Glomerular endothelial cell (primary cell): ENCODE measurements around the gene MARK2. TPM values are rescaled to one million over a fixed set of nuclear protein-coding genes. Genes with fewer than 3 reads are reported as not detected.

Source experiments
- DNase-seq: peaks from one replicate; pipeline ENCODE4 v3.0.0-alpha.2; 2011; ENCODE audit warnings: low read depth, low spot score; ENCODE audit errors: extremely low read depth
- total RNA-seq: library from RNA; depleted of rRNA; stranded (reverse); fragments of >200 nt; gene quantifications from 2 replicates; pipeline ENCODE4 v1.2.3, GENCODE V29; 2015

Gene MARK2
- total RNA-seq, 1 donor from 2014 or later, result 34.9 TPM

- no peak for DNase-seq
These were observed 68.2 kb downstream of the MARK2 start for GRCh38 chr11:63907063-63907462.

GRCh38 chr11:63907808-63908530, 69.1 kb downstream of the MARK2 start:
- no peak for DNase-seq

DNA sequence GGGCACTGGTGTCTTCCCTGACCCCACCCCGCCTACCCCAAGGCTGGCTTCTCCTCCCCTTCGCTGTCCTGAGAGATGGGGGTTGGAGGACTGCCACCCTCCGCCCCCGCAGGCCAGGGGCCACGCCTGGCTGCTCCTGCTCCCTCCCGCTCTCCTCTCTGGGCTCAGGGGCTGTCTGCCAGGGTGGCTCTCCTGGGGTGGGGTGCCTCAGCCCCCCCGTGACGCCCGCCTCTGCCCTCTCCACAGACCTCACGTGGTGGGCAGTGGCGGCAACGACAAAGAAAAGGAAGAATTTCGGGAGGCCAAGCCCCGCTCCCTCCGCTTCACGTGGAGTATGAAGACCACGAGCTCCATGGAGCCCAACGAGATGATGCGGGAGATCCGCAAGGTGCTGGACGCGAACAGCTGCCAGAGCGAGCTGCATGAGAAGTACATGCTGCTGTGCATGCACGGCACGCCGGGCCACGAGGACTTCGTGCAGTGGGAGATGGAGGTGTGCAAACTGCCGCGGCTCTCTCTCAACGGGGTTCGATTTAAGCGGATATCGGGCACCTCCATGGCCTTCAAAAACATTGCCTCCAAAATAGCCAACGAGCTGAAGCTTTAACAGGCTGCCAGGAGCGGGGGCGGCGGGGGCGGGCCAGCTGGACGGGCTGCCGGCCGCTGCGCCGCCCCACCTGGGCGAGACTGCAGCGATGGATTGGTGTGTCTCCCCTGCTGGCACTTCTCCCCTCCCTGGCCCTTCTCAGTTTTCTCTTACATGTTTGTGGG, 69.9 kb downstream of the MARK2 start:
- no peak for DNase-seq

DNA sequence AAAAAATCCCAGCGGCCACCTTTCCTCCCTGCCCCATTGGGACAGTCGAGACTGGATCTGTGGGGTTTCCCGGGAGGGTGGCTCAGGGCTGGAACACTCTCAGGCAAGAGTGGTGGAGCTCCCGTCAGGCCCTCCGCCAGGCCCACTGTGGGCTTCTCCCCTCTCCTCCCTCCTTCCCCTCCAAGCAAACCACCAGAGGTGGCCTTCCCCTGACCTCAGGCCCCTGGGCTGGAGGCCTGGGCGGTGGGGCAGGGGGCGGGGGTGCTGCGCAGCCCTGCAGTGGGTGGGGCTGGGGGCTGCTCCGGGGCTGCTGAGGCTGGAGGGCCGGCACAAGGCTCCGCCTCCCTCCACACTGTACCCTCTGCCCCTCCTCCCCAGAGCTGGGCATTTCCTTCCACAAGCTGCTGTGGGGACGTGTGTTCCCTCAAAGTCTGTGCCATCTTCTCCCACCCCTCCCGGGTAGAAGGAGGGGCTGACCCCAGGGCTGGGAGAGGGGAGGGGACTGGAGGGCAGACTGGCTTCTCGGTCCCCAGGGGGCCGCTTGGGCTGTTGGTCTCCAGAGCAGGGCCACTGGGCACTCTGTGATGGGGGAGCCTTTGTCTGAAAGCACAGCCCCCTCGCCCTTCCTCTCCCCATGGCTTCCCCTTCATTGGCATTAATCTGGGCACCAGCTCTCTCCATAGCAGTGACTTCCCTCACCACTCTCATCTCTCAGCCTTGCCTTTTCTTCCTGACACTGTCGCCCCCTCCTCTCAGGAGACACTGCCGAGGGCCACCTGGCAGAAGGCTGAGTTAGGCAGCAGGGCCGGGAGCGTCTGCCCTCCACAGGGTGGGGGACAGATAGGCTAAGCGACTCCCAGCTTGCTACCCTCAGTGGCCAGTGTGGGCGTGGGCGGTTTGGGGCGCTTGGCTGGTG, 70.9 kb downstream of the MARK2 start:
- no peak for DNase-seq

DNA sequence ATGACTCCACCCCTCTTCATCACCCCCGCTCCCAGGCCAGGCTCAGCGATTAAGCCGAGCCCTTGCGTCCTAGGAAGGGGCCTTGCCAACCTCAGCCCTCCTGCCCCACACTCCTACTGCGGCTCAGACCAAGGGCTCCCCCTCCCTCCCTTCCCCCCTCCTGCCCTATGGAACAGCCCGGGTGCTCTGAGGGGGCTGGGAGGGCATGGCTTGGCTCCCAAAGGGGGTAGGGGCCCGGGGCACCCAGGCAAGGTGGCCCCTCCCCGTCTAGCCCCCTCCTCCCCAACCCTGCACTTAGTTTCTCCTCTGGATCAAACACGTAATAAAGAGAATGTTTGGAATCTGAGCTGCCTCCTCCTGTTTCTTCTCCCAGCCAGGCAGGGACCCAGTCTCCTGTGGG, 71.8 kb downstream of the MARK2 start:
- no peak for DNase-seq

DNA sequence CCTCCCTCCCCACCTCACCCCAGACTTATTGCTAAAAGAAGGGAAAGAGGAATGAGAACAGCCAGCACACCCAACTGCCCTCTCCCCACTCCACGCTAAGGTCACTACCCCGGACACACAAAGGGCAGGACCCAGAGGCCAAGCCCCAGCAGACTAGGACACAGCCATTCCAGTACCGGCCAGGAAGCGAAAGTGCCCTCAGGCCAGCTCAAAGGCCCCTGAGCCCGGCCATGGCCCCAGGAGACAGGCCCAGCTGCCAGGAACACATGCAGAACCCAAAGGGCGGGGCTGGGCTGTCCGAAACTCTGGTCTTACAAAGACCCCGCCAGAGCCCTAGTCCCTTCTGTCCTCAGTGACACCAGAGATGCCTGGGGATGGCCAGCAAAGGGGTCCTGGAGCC, 72.5 kb downstream of the MARK2 start:
- no peak for DNase-seq

DNA sequence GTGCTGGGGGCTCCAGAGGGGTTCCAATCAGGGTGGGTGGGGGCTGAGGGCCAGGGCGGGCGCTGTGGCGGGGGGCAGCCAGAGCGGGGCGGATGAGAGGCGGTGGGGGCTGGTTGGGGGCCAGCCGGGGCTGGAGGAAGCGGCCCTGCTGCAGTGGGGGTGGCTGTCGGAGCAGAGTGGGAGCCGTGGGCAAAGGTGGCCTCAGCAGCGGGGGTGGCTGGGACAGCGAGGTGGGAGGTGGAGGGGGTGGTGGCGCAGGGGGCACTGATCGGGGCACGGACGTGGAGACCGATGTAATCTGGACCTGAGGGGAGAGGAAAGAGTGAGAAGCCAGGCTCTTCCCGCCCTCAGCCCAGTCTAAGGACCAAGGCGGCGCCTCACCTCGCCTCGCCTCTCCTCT, 73.0 kb downstream of the MARK2 start:
- DNase-seq, result no peak

DNA sequence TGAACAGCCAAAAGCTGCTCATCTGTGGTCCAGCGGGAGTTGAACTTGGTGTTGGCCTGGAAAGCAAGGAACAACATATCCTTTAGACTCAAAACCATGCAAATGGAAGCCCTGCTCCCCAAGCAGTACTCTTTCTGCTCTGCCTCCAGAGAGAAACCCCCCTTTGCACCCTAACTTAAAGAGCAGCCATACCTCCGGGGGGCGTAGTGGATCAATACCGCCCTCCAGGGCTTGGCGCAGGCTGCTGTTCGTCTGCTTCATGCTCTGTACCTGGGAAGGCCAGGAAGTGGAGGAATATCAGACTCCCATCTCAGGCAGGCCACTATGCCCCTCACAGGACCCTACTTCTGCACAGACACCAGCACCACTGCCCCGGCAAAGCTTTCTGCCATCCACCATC, 73.8 kb downstream of the MARK2 start:
- DNase-seq, result no peak

- no peak for DNase-seq
These were observed 75.2 kb downstream of the MARK2 start for GRCh38 chr11:63913866-63914830.

GRCh38 chr11:63914896-63915691, 76.2 kb downstream of the MARK2 start:
- no peak for DNase-seq

DNA sequence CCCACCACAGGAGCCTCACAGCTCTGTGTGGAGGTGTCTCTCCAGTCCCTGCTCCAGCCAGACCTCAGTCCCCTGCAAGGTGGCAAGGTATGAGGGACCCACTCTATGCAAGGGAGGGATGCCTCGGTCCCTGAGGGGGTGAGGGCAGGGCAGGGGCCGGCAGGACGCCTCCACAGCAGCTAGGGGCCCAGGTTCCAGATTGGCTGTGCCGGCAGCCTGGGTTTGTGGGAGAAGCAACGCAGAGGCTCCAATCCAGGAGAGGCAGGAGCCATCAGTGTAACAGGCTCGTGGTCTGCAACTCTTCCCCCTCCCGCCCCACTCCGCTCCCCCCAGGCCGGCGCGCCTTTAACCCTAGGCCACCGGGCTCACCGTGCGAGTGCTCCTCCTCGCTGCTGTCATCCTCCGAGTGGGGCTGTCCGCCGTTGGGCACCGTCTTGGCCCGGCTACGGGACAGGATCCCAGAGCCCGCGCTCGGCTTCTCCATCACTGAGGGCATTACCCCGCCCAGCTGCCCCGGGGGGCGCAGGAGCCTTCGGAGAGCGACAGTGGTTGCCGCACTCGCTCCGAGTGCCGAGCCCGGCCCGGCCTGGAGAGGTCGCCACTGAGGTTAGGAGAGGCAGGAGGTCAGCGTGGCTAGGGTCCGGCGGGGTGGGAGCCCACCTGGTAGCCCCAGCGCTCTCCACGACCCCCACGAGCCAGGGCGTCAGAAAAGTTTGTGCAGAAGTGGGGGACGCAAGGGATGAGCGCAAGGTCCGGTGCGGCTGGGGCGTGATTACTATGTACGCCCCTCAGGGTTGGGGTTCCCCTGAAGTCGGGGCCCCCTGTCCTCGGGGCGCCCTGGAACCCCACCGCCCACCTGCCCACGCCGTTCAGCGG, 77.3 kb downstream of the MARK2 start:
- no peak for DNase-seq

DNA sequence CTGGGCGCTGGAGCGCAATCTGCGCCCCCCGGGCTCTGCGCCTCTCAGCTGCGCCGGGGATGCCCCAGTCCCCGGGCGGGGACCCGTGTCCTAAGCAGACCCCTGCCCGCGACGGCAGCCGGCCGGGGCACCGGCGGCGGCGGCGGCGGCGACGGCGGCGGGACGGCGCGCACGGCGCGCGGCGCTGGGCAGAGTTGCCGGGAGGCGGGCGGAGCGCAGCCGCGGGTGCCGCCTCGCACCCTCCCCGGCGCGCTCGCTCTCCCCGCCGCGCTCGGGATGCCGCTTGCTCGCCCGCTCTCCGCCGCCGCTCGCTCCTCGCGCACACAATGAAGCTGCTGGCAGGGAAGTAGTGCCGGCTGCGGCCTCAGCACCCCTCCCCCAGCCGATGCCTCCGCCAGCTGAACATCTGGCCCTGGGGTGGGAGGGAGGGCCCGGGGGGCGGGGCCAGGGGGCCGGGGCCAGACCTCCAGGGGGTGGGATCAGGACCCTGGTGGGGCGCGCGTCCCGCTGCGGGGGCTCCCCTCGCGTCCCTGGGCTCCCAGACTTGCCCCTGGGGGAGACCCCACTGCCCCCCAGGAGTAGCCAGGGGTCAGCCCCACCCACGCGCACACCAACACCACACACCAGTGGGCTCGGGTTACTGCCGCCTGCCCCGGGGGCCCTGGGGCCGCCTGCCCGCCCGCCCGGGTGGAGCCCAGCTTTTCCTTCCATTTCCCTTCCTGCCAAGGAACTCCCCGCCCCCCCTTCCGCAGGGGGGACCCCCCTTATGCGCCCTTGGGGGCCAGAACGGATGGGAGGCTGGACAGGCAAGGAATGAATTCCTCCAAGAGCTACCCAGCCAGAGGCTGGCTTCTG, 78.2 kb downstream of the MARK2 start, which contains the start of gene RCOR2:
RCOR2 (minus strand) TSS at position 328 of the 855 bp plus-strand sequence. CDS start 708 bp downstream, outside the sequence.
- no peak for DNase-seq

DNA sequence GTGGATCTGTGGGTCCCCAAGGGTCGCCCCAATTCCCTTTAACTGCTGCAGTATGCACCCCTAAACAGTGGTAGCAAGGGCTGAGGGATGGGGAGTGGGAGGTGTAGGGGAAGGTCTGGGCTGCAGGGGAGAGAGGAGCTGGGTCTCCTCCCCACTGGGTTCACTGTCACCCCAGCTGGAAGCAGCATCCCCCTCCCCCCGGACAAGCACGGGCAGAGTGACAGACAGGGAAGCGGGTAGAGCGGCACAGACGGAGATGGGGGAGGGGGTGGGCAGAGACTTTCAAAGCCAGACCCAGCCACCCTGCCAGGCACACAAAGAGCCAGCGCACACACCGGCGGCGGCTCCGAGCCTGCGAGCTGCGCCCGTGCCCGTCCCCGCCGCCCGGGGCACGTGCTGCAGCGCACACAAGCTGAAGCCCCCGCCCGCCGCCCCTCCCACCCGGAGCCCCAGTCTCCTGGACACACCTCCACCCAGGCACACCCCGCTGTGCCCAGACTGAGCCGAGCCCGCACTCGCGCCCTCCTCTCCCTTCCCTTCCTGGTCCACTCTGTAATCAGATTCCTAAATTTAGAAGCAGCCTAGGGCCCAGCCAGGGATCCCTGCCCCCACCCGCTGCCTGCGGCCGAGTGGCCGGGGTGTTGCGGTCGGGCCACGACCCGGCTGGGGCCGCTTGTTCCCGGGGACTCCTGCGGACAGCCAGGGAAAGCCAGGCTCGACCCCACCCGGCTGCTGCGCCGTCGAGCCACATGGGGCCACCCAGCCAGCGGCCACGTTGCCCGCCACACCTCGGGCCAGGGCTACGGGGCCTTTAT, 79.0 kb downstream of the MARK2 start:
- DNase-seq, result no peak

GRCh38 chr11:63918507-63919191, 79.7 kb downstream of the MARK2 start:
- DNase-seq, result no peak

- DNase-seq, result no peak
These were observed 80.6 kb downstream of the MARK2 start for GRCh38 chr11:63919267-63920125.
